HG03442 (cell line): ENCODE data around the gene TCOF1.

ENCODE experiments used
- ATAC-seq: cut with Tn5 transposase; IDR thresholded peaks from one replicate; pipeline ENCODE4 v1.9.1; 2021; ENCODE audit warnings: mild to moderate bottlenecking, moderate library complexity; ENCODE audit not compliant: unreplicated experiment

The TCOF1 gene

GRCh38 chr5:150446088-150446487, 88.6 kb downstream of the TCOF1 start:
- no peak for ATAC-seq

GRCh38 chr5:150446583-150446982, 89.1 kb downstream of the TCOF1 start:
- ATAC-seq = no peak

GRCh38 chr5:150447188-150447587, 89.7 kb downstream of the TCOF1 start:
- no peak for ATAC-seq

GRCh38 chr5:150448334-150448733, 90.8 kb downstream of the TCOF1 start:
- no peak for ATAC-seq

GRCh38 chr5:150448952-150449516, 91.5 kb downstream of the TCOF1 start:
- no peak for ATAC-seq
